IMR-90 (cell line): ENCODE data around the gene ATRNL1. TPM values are rescaled to one million over a fixed set of nuclear protein-coding genes. Genes with fewer than 3 reads are reported as not detected.

Source experiments
- ATAC-seq: fragments of 200-7000 bp; cut with Tn5 transposase; 2 replicates; pipeline ENCODE4 v1.9.1; 2020; ENCODE audit warnings: low read depth, mild to moderate bottlenecking, moderate library complexity
- BruUV-seq: library from RNA; stranded (reverse); fragments of 400-500 nt; replicated peaks from 2 replicates; lab custom pipeline; 2021; lab: Mats Ljungman, UMichigan
- CTCF ChIA-PET: fragments of 300-600 bp; formaldehyde crosslinking; extraction: SDS; loops from one replicate; lab custom pipeline; 2021; ENCODE audit warnings: antibody characterized with exemption; lab: Yijun Ruan, JAX
- POLR2A ChIA-PET: fragments of 300-600 bp; sonication (Branson Sonifier 250); formaldehyde crosslinking; loops from one replicate; lab custom pipeline; 2022; ENCODE audit warnings: antibody characterized with exemption; ENCODE audit not compliant: unreplicated experiment; lab: Charles Lee
- DNase-seq: peaks from one replicate; pipeline ENCODE4 v3.0.0; 2013
- H2AFZ ChIP-seq: replicated peaks from 2 replicates; pipeline ENCODE3; 2013; ENCODE audit warnings: low read length, mild to moderate bottlenecking; ENCODE audit not compliant: poor library complexity
- H2AK5ac ChIP-seq: 2 replicates; pipeline ENCODE4 v1.6.1; 2013; ENCODE audit warnings: low read depth, low read length, inconsistent platforms
- H2AK9ac ChIP-seq: replicated peaks from 2 replicates; pipeline ENCODE3; 2013; ENCODE audit warnings: mild to moderate bottlenecking, low read depth, low read length, moderate library complexity; ENCODE audit not compliant: poor library complexity
- H2BK120ac ChIP-seq: 2 replicates; pipeline ENCODE4 v1.6.1; 2013; ENCODE audit warnings: low read depth, low read length, inconsistent platforms
- H2BK15ac ChIP-seq: 3 replicates; pipeline ENCODE4 v1.6.1; 2013; ENCODE audit warnings: low read depth, low read length, inconsistent platforms
- H2BK20ac ChIP-seq: 2 replicates; pipeline ENCODE4 v1.6.1; 2013; ENCODE audit warnings: low read depth, mild to moderate bottlenecking, inconsistent platforms, low read length, moderate library complexity
- H2BK5ac ChIP-seq: 2 replicates; pipeline ENCODE4 v1.6.1; 2013; ENCODE audit warnings: mild to moderate bottlenecking, low read depth, low read length, inconsistent platforms; ENCODE audit not compliant: poor library complexity, severe bottlenecking
- H3K14ac ChIP-seq: replicated peaks from 2 replicates; pipeline ENCODE4 v1.6.1; 2013; ENCODE audit warnings: low read depth, low read length, inconsistent platforms
- H3K18ac ChIP-seq: 2 replicates; pipeline ENCODE4 v1.6.1; 2013; ENCODE audit warnings: low read depth, low read length, control low read depth
- H3K23ac ChIP-seq: 2 replicates; pipeline ENCODE4 v1.6.1; 2013; ENCODE audit warnings: low read depth, low read length, inconsistent platforms
- H3K27ac ChIP-seq: 2 replicates; pipeline ENCODE4 v1.5.1; 2013; ENCODE audit warnings: mild to moderate bottlenecking, control low read depth, low read length; ENCODE audit not compliant: insufficient read depth
- H3K27me3 ChIP-seq: 2 replicates; pipeline ENCODE4 v1.6.1; 2013; ENCODE audit warnings: low read length; ENCODE audit not compliant: control insufficient read depth, insufficient read depth
- H3K36me3 ChIP-seq: 2 replicates; pipeline ENCODE4 v1.6.1; 2013; ENCODE audit warnings: low read length, mixed read lengths; ENCODE audit not compliant: control insufficient read depth, insufficient read depth
- H3K4ac ChIP-seq: 2 replicates; pipeline ENCODE4 v1.6.1; 2013; ENCODE audit warnings: low read depth, low read length, inconsistent platforms
- H3K4me1 ChIP-seq: 2 replicates; pipeline ENCODE4 v1.6.1; 2013; ENCODE audit warnings: low read length, mixed read lengths; ENCODE audit not compliant: control insufficient read depth, insufficient read depth
- H3K4me2 ChIP-seq: 2 replicates; pipeline ENCODE4 v1.6.1; 2013; ENCODE audit warnings: low read depth, mild to moderate bottlenecking, control low read depth, low read length, moderate library complexity
- H3K4me3 ChIP-seq: 2 replicates; pipeline ENCODE4 v1.5.1; 2013; ENCODE audit warnings: low read depth, mild to moderate bottlenecking, control low read depth, low read length, moderate library complexity; ENCODE audit not compliant: insufficient read depth
- H3K56ac ChIP-seq: 2 replicates; pipeline ENCODE4 v1.6.1; 2013; ENCODE audit warnings: low read length, inconsistent platforms; ENCODE audit not compliant: insufficient read depth; ENCODE audit errors: extremely low read depth
- H3K79me1 ChIP-seq, 2 experiments: 2 replicates each; pipeline ENCODE4 v1.6.1; 2013; ENCODE audit warnings: low read length in 2 of 2, inconsistent platforms in 1 of 2, low read depth in 1 of 2
- H3K9ac ChIP-seq: 2 replicates; pipeline ENCODE4 v1.6.1; 2013; ENCODE audit warnings: low read depth, low read length, control low read depth
- H3K9me1 ChIP-seq: 2 replicates; pipeline ENCODE4 v1.6.1; 2013; ENCODE audit warnings: low read length, inconsistent platforms; ENCODE audit not compliant: insufficient read depth
- H3K9me3 ChIP-seq: 2 replicates; pipeline ENCODE4 v1.6.1; 2013; ENCODE audit warnings: low read length; ENCODE audit not compliant: control insufficient read depth, insufficient read depth
- H4K20me1 ChIP-seq: 2 replicates; pipeline ENCODE4 v1.6.1; 2013; ENCODE audit warnings: low read length, inconsistent platforms; ENCODE audit not compliant: insufficient read depth
- H4K5ac ChIP-seq: 2 replicates; pipeline ENCODE4 v1.6.1; 2013; ENCODE audit warnings: mild to moderate bottlenecking, low read depth, low read length, control low read depth
- H4K8ac ChIP-seq, 2 experiments: 2 replicates each; pipeline ENCODE4 v1.6.1; 2013; ENCODE audit warnings: low read depth in 2 of 2, low read length in 2 of 2, control low read depth in 1 of 2, inconsistent platforms in 1 of 2
- H4K91ac ChIP-seq: 2 replicates; pipeline ENCODE4 v1.6.1; 2013; ENCODE audit warnings: low read depth, low read length, inconsistent platforms; ENCODE audit not compliant: insufficient read depth
- BHLHE40 ChIP-seq: fragments of 150-350 bp; IDR thresholded peaks from 2 replicates; pipeline ENCODE4 v1.6.1; 2016; ENCODE audit warnings: mild to moderate bottlenecking, low read depth, low read length
- CEBPB ChIP-seq: IDR thresholded peaks from 2 replicates; pipeline ENCODE4 v1.6.1; 2012; ENCODE audit warnings: low read depth, low read length, improper control_type of control experiment
- CHD1 ChIP-seq: IDR thresholded peaks from 2 replicates; pipeline ENCODE4 v1.6.1; 2012; ENCODE audit warnings: low read depth, low read length, improper control_type of control experiment
- FOS ChIP-seq: fragments of 150-350 bp; IDR thresholded peaks from 2 replicates; pipeline ENCODE4 v1.6.1; 2016; ENCODE audit warnings: low read depth, low read length
- MAFK ChIP-seq: IDR thresholded peaks from 2 replicates; pipeline ENCODE4 v1.6.1; 2012; ENCODE audit warnings: low read depth, low read length, improper control_type of control experiment
- MAZ ChIP-seq: IDR thresholded peaks from 2 replicates; pipeline ENCODE4 v1.6.1; 2012; ENCODE audit warnings: low read depth, mild to moderate bottlenecking, low read length, improper control_type of control experiment, moderate library complexity, borderline replicate concordance
- MXI1 ChIP-seq: IDR thresholded peaks from 2 replicates; pipeline ENCODE4 v1.6.1; 2012; ENCODE audit warnings: low read depth, mild to moderate bottlenecking, low read length, moderate library complexity, borderline replicate concordance
- NFE2L2 ChIP-seq: fragments of 150-350 bp; IDR thresholded peaks from 2 replicates; pipeline ENCODE4 v1.6.1; 2016; ENCODE audit warnings: low read depth, mild to moderate bottlenecking, low read length
- POLR2A ChIP-seq: IDR thresholded peaks from 2 replicates; pipeline ENCODE4 v1.6.1; 2012; ENCODE audit warnings: mild to moderate bottlenecking, low read depth, low read length
- RAD21 ChIP-seq: IDR thresholded peaks from 2 replicates; pipeline ENCODE4 v1.6.1; 2012; ENCODE audit warnings: low read length, improper control_type of control experiment
- RCOR1 ChIP-seq: IDR thresholded peaks from 2 replicates; pipeline ENCODE4 v1.6.1; 2012; ENCODE audit warnings: mild to moderate bottlenecking, low read length, improper control_type of control experiment; ENCODE audit not compliant: insufficient replicate concordance
- RFX5 ChIP-seq: IDR thresholded peaks from 2 replicates; pipeline ENCODE4 v1.8.0; 2012; ENCODE audit warnings: low read depth, mild to moderate bottlenecking, low read length, moderate library complexity
- SMC3 ChIP-seq: fragments of 150-350 bp; IDR thresholded peaks from 2 replicates; pipeline ENCODE4 v1.6.1; 2016; ENCODE audit warnings: low read depth, mild to moderate bottlenecking, antibody characterized with exemption, low read length, moderate library complexity
- WGBS, 2 experiments: methylation state at CpG; one replicate each; pipeline versions ENCODE4 v1.1.5 to v1.1.7; 2013; ENCODE audit warnings: missing lambda C conversion rate in 2 of 2; ENCODE audit not compliant: insufficient read length in 1 of 2; ENCODE audit errors: extremely low coverage in 2 of 2; 5-methylcytosine and 5-hydroxymethylcytosine counted together
- dilution Hi-C: fragments of 300-500 bp; cut with HindIII; formaldehyde crosslinking; loops from one replicate; pipeline ENCODE4 v1.14.3; 2018; ENCODE audit warnings: low sequenced_read_pairs; ENCODE audit not compliant: unreplicated experiment
- in situ Hi-C: fragments of 300-500 bp; cut with MboI; formaldehyde crosslinking; loops from 3 replicates; pipeline ENCODE4 v1.14.3; 2019; ENCODE audit warnings: low sequenced_read_pairs, inconsistent platforms, mixed read lengths
- intact Hi-C: fragments of 100-400 bp; cut with micrococcal nuclease; formaldehyde crosslinking; loops from 2 replicates; pipeline ENCODE4 v1.10.0; 2022
- polyA plus RNA-seq, 3 experiments: library from polyadenylated mRNA; depleted of rRNA; stranded (reverse); fragments of >200 nt; gene quantifications; 2 replicates each; pipeline ENCODE4 v1.2.3, GENCODE V29; 2012; ENCODE audit warnings: low replicate concordance in 1 of 3
- total RNA-seq: library from RNA; depleted of rRNA; stranded (reverse); fragments of >200 nt; gene quantifications from 2 replicates; pipeline ENCODE4 v1.2.3, GENCODE V29; 2012
- TF ChIP-seq, protein P1 (sequence below): fragments of 150-350 bp; IDR thresholded peaks from 2 replicates; pipeline ENCODE4 v1.6.1; 2016; ENCODE audit warnings: low read depth, mild to moderate bottlenecking, low read length, moderate library complexity, borderline replicate concordance
- TF ChIP-seq, protein P2 (sequence below): conservative IDR thresholded peaks from 2 replicates; pipeline ENCODE4 v1.5.1; 2012; ENCODE audit warnings: mild to moderate bottlenecking, low read depth, low read length, improper control_type of control experiment
- TF ChIP-seq, protein P3 (sequence below): fragments of 150-350 bp; IDR thresholded peaks from 2 replicates; pipeline ENCODE4 v1.6.1; 2017; ENCODE audit warnings: mild to moderate bottlenecking, antibody characterized with exemption, low read length, low read depth

The ATRNL1 gene
- total and polyA plus RNA-seq, 2 of the 4 experiments (the other 2 are of a cell fraction) = 0.18 to 0.19 TPM

DNA sequence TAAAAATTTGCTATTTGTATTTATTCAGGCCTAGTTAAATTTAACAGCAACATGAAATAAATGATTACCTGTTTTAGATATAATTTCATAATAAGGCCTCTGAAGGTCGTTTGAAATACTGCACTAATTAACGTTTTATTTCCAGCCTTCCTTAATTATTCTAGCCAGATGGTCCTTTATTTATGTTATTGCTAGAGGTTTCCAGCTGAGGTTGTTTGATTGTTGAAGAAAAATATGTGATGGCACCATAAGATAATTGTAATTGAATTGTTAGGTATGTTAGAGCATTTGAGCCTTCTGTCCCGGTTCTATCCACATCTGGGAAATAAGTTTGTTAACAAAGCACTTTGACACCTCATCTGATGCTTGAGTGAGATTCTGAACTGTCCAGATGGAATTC lies 556.1 kb downstream of the ATRNL1 start:
- no peak overlapping the region for H2BK5ac ChIP-seq
- no peak overlapping the region for H3K27ac ChIP-seq
- in situ Hi-C loops (no loop called here), intact Hi-C loops (no loop called here), dilution Hi-C loops (no loop called here)
- no peak overlapping the region for H2BK120ac ChIP-seq
- H3K4me2 ChIP-seq = no peak overlapping the region
- H3K79me1 ChIP-seq = no peaks in the 10 kb centered on the region
- no peaks in the 10 kb centered on the region for H3K36me3 ChIP-seq
- H3K14ac ChIP-seq = no peak overlapping the region
- H4K8ac ChIP-seq = no peak overlapping the region
- no peak overlapping the region for H2BK20ac ChIP-seq
- ATAC-seq = no peak
- H3K27me3 ChIP-seq = no peaks in the 10 kb centered on the region
- H2AK9ac ChIP-seq = no peak overlapping the region
- H4K20me1 ChIP-seq = no peaks in the 10 kb centered on the region
- no peak overlapping the region for H4K91ac ChIP-seq
- BruUV-seq = no TSS peak
- no peak overlapping the region for H3K4ac ChIP-seq
- WGBS, 2 experiments = no CpG with 5 or more reads among the region's 3 CpGs
- H3K9ac ChIP-seq = no peak overlapping the region
- H4K5ac ChIP-seq = no peak overlapping the region
- H2AK5ac ChIP-seq = no peak overlapping the region
- ChIA-PET POLR2A (no interaction called here), CTCF (no interaction called here)
- H2AFZ ChIP-seq = no peak overlapping the region
- DNase-seq = no peak
- no peak overlapping the region for H3K4me3 ChIP-seq
- no peak overlapping the region for H2BK15ac ChIP-seq
- no peaks in the 10 kb centered on the region for H3K4me1 ChIP-seq
- H3K23ac ChIP-seq = no peak overlapping the region
- no peaks in the 10 kb centered on the region for H3K9me3 ChIP-seq
- H3K18ac ChIP-seq = no peak overlapping the region
- no peaks in the 10 kb centered on the region for H3K9me1 ChIP-seq
- no peak overlapping the region for H3K56ac ChIP-seq
- no peak for TF ChIP-seq CEBPB
- no peak for TF ChIP-seq POLR2A
- TF ChIP-seq MAFK = no peak
- TF ChIP-seq RAD21 = no peak
- TF ChIP-seq, protein P1, sequence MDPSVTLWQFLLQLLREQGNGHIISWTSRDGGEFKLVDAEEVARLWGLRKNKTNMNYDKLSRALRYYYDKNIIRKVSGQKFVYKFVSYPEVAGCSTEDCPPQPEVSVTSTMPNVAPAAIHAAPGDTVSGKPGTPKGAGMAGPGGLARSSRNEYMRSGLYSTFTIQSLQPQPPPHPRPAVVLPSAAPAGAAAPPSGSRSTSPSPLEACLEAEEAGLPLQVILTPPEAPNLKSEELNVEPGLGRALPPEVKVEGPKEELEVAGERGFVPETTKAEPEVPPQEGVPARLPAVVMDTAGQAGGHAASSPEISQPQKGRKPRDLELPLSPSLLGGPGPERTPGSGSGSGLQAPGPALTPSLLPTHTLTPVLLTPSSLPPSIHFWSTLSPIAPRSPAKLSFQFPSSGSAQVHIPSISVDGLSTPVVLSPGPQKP = no peak
- TF ChIP-seq RCOR1 = no peak
- TF ChIP-seq NFE2L2 = no peak
- TF ChIP-seq MAZ = no peak
- TF ChIP-seq, protein P2, sequence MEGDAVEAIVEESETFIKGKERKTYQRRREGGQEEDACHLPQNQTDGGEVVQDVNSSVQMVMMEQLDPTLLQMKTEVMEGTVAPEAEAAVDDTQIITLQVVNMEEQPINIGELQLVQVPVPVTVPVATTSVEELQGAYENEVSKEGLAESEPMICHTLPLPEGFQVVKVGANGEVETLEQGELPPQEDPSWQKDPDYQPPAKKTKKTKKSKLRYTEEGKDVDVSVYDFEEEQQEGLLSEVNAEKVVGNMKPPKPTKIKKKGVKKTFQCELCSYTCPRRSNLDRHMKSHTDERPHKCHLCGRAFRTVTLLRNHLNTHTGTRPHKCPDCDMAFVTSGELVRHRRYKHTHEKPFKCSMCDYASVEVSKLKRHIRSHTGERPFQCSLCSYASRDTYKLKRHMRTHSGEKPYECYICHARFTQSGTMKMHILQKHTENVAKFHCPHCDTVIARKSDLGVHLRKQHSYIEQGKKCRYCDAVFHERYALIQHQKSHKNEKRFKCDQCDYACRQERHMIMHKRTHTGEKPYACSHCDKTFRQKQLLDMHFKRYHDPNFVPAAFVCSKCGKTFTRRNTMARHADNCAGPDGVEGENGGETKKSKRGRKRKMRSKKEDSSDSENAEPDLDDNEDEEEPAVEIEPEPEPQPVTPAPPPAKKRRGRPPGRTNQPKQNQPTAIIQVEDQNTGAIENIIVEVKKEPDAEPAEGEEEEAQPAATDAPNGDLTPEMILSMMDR = no peak
- TF ChIP-seq BHLHE40 = no peak
- TF ChIP-seq CHD1 = no peak
- TF ChIP-seq, protein P3, sequence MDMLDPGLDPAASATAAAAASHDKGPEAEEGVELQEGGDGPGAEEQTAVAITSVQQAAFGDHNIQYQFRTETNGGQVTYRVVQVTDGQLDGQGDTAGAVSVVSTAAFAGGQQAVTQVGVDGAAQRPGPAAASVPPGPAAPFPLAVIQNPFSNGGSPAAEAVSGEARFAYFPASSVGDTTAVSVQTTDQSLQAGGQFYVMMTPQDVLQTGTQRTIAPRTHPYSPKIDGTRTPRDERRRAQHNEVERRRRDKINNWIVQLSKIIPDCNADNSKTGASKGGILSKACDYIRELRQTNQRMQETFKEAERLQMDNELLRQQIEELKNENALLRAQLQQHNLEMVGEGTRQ = no peak
- TF ChIP-seq RFX5 = no peak
- no peak for TF ChIP-seq SMC3
- TF ChIP-seq MXI1 = no peak
- no peak for TF ChIP-seq FOS
